NCI-H2196 treated with DMSO at 0.1 percent for 48 hours (cell line): ENCODE measurements around the gene HTR6.
"Not testable (repeated sequence)": the region's sequence is repeated elsewhere in the genome, so short reads cannot be mapped to it uniquely, and the experiment has no call there.

Experiments used
- DNase-seq: peaks from one replicate; lab custom pipeline; 2025; ENCODE audit not compliant: unreplicated experiment; lab: John Stamatoyannopoulos, UW

Gene HTR6

DNA sequence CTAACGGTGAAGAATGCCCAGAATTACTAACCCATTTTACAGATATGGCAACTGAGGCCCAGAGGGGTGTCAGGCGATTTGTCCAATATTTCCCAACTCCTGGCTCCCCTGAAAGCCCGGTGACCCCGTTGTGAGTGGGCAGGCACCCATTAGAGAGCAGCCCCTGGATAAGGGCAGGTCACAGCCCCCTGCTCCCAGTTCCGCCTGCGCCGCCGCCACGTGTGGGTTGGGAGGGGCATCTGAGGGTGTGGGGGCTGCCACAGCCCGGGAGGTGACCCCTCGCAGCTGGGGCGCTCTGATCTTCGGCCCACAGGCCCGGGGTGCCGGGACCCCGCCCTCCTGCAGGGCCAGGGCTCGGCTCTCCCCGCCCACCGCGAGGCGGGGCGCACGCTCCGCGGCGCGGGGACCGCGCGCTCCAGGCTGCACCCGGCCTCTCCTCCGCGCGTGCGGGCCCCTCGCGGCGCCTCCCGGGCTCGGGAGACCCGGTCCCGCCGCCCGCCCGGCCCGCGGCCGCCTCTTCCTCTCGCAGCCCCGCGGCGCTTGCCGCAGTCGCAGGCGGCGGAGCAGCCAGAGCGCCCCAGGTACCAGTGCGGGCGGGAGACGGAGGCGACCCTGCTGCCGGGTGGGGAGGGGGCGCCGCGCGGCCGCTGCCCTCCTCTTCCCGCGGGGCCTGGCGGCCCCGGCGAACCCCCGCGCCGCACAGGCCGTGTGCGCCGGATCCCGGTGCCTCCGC lies at the start of gene HTR6:
TSS of gene HTR6 (plus strand) at position 423 of the 733 bp plus-strand sequence. CDS start 879 bp downstream, outside the sequence.
- DNase-seq, result no peak

DNA sequence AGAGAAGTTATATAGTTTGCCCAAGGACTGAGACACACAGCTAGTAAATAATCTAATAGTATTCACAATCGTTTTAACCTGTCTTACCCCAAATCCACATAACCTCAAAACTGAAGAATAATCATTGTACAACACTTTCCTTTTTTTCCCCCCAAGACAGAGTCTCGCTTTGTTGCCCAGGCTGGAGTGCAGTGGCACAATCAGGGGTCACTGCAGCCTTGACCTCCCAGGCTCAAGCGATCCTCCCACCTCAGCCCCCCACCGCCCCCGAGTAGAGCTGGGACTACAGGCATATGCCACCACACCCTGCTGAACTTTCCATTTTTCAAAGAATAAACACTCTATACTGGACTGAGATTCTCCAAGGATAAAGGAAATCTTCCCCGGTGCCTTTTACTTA lies 49.2 kb upstream of the HTR6 start:
- no peak for DNase-seq

- DNase-seq, result no peak
These were observed 48.2 kb upstream of the HTR6 start for GRCh38 chr1:19616489-19616888.

DNA sequence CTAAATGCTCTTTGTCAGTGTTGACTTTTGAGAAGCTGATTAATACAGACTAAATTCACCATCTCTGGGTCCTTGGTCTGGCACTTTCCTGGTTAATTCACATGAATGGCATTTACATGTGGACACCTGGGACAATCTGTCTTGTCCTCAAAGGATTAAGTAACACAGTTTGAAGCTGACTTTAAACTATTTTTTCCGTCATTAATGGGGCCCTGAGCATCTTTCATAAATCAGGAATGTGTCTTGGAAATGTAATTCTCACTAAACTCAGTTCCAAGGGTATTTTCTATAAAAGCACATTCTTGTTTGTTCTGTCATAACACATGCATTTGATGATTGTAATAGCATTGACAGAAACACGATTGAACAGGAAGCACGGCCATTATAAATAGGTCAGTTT lies 47.3 kb upstream of the HTR6 start:
- DNase-seq, result no peak

DNA sequence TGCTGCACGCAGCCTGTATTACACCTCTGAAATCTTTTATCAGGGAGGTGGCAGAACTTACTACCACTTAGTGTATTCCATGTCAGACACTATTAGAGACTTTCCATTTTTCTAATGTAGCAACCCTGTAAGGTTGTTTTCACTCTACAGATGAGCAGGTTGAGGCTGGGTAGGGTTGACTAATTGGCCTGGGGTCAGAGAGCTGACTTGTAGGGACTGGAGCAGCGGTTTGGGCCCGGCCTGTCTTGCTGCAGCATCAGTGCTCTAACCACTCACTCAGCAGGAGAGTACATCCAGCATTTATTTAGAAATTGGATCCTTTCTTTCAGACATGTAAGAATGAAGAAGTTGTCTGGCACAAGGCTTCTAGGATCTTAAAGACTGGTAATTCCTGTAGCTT lies 46.2 kb upstream of the HTR6 start:
- DNase-seq, result no peak

GRCh38 chr1:19619697-19620384 lies 44.8 kb upstream of the HTR6 start:
- no peak for DNase-seq

DNA sequence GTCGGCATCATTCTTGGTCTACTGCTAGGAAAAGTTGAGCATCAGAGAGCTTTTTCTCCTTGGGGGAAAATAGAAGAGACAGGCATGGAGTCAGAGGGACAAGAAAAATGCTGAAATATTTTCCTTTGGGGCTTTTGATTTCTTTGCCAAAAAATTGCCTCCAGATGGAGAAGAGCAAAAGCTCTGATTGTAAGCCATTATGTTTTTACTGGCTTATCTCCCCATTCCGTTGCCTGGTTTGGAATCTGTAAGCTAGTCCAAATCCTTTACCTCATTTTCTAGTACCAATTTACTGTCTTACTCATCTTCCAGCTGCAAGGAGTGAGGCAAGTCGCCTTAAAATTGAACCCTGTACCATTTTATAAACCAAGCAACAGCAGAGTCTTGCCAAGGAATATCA lies 43.9 kb upstream of the HTR6 start:
- DNase-seq, result no peak

DNA sequence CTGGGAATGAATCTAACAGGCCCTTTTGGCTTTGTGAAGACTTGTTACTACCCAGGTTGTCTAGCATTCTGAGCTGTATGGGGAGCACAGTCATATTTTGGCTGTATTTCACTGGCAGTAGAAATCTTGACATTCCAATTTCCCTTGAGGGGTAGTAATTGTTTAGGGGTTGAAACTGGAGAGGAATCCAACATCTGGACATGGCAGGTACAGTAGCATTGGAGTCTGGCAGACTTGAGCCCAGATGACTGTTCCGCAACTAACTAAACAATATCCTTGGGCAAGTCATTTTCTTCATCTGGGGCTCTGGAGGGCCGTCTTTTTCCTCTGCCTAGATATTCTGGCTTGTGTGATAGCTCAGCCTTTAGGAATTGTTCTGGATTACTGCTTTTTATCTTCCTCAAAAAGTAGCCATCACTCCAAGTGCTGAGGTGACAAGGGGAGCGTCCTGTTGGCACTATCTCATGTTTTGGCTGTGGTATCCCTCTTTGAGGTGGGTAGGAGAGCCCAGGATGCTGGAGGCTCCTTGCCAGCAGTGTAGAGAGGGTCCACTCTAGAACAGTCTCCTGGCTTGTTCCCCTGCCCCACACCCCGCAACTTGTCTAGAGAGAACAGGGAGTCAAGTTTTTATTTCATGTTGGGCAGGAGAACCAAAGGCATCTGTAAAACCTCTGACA lies 43.3 kb upstream of the HTR6 start:
- no peak for DNase-seq

DNA sequence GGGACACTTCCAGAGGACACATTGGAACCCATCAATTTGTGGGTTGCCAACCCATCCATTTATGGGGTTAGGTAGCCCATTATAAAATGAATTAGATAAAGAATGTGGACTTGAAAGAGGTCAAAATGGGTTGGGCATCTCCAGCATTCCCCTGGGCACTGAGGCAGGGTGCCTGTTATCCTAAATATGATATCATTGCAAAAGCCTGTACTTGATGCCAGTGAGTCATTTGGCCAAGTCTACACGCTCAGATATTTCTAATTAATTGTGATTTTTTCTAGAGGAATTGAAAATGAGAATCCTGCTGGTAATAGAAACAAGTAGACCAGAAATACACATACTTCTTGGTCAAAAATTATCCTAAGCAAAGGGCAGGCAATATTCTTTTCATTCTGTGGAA lies 42.5 kb upstream of the HTR6 start:
- no peak for DNase-seq

DNA sequence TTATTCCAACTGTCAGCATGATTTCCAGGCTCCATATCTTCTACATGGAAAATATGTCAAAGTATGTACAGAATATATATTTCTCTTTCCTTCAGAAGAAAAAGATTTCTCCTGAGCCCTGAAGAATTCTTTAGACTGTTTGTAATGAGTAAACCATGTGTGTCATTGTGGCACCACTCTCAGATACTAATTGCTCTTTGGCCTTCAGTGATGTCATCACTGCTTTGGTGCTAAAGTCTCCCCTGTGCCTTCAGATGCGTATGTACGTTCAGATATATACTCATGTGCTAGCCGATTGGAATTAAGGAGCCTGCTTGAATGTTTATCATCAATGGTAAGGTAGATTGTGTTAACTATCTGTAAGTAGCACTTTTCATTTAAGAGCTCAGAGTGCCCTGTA lies 41.2 kb upstream of the HTR6 start:
- no peak for DNase-seq

- no peak for DNase-seq
These were observed 39.3 kb upstream of the HTR6 start for GRCh38 chr1:19625291-19625937.

DNA sequence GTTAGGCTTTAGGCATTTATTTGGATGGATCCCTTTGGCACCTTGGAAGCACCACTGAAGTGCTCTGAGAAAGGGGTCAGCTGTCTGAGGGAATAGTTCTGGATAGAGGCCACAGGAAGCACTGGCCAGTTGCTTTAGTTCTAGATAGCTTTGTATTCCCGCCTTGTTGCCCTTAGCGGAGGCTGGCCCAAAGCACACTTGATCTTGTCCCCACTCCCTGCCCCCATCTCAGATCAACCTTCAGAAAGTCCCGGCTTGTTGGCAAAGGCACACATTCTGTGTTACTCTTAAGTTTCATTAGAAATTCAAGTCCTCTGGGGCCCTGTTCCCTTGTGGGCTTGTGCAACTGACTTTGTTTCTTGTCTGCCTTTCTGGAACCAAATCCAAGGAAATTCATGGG lies 35.8 kb upstream of the HTR6 start:
- no peak for DNase-seq

DNA sequence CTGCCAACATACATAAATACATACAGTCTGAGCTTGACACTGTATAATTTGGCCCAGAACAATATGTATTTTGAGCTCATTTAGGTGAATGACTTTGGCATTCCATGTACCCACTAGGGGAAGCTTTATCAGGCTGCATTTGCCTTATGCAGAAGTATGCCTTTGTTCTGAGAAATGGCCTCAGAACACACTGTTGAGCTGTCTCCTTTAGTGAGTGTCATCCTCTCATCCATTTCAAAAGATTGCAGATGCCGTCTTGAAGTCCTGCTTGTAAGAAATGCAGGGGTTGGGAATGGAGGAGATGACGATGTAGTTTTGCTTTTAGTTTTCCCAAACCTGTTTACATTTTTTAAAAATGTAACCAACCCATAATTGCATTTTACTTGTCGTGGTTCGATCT lies 35.3 kb upstream of the HTR6 start:
- DNase-seq, result no peak

DNA sequence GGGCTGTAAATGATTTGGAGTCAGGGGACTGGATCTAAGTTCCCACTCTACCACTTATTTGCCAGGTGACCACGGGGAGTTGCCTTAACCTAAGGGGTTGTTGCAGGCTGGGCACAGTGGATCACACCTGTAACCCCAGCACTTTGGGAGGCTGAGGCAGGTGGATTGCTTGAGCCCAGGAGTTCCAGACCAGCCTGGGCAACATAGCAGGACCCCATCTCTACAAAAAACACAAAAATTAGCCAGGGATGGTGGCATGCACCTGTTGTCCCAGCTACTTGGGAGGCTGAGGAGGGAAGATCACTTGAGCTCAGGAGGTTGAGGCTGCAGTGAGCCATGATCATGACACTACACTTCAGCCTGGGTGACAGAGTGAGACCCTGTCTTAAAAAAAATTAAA lies 34.5 kb upstream of the HTR6 start:
- not testable (repeated sequence) for DNase-seq

GRCh38 chr1:19630720-19631395 lies 33.8 kb upstream of the HTR6 start:
- DNase-seq, result no peak

GRCh38 chr1:19632211-19632610 lies 32.5 kb upstream of the HTR6 start:
- no peak for DNase-seq

GRCh38 chr1:19633106-19633505 lies 31.6 kb upstream of the HTR6 start:
- no peak for DNase-seq

GRCh38 chr1:19635064-19635463 lies 29.6 kb upstream of the HTR6 start:
- not testable (repeated sequence) for DNase-seq

DNA sequence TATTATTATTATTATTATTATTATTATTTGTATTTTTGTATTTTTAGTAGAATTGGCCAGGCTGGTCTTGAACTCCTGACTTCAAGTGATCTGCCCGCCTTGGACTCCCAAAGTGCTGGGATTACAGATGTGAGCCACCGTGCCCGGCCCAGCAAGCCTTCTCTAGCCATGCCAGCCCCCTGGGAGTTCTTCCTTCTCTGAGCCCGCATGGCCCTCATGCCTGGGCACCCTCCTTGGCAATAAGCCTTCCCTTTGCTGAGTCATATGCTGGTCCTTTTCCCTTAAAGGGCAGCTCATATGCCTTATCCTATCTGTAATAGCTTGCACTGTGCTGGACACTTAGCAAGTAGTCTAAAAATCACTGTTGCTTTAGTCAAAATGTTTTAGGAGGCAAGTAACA lies 29.0 kb upstream of the HTR6 start:
- DNase-seq, result no peak

GRCh38 chr1:19636065-19636464 lies 28.6 kb upstream of the HTR6 start:
- DNase-seq, result no peak

DNA sequence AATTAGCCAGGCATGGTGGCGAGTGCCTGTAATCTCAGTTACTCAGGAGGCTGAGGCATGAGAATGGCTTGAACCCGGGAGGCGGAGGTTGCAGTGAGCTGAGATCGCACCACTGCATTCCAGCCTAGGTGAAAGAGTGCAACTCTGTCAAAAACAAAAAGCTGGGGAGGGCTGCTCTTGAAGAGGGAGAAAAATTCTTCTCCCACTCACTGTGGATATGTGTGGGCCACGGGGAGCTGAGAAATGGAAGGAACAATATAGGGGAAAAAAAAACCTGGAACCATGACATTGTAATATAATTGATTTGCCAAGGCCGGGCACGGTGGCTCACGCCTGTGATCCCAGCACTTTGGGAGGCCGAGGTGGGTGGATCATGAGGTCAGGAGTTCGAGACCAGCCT lies 27.9 kb upstream of the HTR6 start:
- not testable (repeated sequence) for DNase-seq
